GM10266 (cell line): ENCODE data around the gene AGAP3.
A peak's percentile ranks its signal among the peaks of the same experiment; 100 is the strongest.

ENCODE experiments used
- DNase-seq: peaks from one replicate; pipeline ENCODE4 v3.0.0; 2012; ENCODE audit errors: extremely low spot score
- TF ChIP-seq, protein P1 (sequence below): IDR thresholded peaks from 2 replicates; pipeline ENCODE4 v1.5.1; 2012; ENCODE audit warnings: mild to moderate bottlenecking, low read depth; ENCODE audit not compliant: control insufficient read depth, insufficient read depth; ENCODE audit errors: missing control alignments

AGAP3 gene

DNA sequence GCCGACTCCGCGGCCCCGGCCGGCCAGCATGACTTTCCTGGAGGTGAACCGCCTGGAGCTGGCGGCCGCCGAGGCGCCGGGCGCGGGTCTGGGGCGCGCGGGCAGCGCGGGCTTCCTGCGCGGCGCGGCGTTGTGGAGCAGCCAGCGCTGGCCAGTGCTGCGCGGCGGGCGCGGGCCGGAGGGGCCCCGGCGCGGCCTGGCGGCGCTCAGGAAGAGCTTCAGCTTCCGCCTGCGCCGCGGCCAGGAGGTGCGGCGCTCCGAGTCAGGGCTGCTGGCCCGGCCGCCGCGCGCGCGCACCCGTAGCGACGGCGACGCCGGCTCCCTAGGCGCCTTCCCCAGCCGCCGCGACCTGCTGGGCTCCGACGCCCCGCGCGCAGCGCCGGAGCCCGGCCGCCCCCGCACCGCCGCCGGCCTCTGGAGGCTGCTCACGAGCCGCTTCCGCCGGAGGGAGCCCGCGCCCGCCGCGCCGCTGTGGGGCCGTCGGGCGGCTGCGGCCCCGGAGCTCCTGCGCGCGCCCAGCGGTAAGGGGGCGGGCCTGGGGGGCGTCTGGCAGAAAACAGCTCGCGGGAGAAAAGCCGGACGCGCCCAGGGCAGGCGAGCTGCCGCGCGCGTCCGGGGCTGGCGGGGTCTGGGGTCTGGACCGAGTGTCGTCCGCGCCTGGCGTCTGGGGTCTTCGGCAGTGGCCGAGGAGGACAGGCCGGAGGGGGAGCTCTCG, 29.0 kb downstream of the AGAP3 start:
- DNase-seq: peak; percentile 77
- TF ChIP-seq, protein P1, sequence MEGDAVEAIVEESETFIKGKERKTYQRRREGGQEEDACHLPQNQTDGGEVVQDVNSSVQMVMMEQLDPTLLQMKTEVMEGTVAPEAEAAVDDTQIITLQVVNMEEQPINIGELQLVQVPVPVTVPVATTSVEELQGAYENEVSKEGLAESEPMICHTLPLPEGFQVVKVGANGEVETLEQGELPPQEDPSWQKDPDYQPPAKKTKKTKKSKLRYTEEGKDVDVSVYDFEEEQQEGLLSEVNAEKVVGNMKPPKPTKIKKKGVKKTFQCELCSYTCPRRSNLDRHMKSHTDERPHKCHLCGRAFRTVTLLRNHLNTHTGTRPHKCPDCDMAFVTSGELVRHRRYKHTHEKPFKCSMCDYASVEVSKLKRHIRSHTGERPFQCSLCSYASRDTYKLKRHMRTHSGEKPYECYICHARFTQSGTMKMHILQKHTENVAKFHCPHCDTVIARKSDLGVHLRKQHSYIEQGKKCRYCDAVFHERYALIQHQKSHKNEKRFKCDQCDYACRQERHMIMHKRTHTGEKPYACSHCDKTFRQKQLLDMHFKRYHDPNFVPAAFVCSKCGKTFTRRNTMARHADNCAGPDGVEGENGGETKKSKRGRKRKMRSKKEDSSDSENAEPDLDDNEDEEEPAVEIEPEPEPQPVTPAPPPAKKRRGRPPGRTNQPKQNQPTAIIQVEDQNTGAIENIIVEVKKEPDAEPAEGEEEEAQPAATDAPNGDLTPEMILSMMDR: no peak

DNA sequence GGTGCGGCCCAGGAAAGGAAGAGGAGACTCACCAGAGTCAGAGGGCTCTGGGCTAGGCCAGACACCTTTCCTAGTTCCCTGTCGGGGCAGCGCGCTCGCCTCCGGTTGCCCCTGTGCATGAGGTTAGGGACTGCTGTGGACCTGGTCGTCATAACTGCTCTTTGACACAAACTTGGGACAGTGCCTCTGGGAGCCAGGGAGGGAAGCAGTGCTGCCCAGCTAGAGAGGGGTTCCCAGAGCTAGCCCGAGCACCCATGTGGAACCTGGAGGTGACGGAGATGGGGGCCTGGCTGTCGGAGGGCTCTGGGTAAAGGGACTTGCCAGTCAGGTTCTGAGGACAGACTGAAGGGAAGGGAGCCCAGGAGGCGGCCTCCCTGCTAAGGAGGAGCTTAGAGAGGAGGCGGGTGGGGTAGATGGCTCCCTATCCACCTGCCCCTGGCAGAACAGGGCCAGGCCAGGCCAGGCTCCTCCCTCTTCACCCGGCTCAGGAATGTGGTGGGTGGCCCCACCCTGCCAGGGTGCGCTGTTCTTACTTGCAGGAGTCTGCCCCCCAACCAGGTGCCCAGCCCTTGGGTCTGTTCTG, 29.7 kb downstream of the AGAP3 start:
- TF ChIP-seq, protein P1: no peak
- DNase-seq: no peak

DNA sequence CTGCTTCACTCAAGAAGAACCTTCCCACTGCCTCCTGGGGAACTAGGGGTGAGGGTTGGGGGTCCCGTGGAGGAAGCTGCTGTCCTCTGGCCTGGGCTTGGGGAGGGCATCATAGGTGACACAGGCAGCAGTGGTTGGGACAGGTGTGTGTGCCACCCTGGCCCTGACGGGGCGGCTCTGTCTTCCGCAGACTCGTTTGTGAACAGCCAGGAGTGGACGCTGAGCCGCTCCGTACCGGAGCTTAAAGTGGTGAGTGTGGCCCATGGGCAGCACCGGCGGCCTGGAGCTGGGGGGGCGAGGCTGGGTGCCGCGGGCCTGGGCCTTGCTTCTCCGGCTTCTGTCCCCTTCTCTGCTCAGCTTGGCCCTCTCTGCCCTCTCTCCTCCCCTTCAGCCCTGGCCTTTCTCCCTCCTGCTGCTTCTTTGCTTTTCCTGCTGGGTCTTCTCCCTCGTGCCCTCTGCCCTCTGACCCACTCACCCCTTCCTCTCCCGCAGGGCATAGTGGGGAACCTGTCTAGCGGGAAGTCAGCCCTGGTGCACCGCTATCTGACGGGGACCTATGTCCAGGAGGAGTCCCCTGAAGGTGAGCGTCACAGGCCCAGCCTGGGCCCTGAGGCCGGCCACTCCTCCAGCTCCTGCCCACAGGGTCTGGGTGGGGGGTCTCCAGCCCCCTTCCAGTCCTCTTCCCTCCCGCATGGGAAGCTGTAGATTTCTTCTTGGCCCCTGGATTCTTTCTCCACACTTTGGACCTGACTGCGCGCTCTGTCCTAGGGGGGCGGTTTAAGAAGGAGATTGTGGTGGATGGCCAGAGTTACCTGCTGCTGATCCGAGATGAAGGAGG, 30.5 kb downstream of the AGAP3 start:
- DNase-seq: no peak
- TF ChIP-seq, protein P1: no peak

DNA sequence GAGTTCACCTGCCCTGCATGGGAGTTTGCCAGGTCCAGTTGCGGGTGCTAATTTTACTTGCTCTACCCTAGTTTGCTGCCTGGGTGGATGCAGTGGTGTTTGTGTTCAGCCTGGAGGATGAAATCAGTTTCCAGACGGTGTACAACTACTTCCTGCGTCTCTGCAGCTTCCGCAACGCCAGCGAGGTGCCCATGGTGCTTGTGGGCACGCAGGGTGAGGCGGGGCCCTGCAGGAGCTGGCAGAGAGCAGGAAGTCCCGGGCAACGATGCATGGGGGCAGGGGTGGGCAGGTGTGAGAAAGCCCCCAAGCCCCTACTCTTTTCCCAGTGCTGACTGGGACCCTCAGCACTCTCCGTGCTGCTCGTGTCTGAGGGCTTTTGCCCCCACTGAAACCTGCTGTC, 31.3 kb downstream of the AGAP3 start:
- TF ChIP-seq, protein P1: no peak
- DNase-seq: no peak

DNA sequence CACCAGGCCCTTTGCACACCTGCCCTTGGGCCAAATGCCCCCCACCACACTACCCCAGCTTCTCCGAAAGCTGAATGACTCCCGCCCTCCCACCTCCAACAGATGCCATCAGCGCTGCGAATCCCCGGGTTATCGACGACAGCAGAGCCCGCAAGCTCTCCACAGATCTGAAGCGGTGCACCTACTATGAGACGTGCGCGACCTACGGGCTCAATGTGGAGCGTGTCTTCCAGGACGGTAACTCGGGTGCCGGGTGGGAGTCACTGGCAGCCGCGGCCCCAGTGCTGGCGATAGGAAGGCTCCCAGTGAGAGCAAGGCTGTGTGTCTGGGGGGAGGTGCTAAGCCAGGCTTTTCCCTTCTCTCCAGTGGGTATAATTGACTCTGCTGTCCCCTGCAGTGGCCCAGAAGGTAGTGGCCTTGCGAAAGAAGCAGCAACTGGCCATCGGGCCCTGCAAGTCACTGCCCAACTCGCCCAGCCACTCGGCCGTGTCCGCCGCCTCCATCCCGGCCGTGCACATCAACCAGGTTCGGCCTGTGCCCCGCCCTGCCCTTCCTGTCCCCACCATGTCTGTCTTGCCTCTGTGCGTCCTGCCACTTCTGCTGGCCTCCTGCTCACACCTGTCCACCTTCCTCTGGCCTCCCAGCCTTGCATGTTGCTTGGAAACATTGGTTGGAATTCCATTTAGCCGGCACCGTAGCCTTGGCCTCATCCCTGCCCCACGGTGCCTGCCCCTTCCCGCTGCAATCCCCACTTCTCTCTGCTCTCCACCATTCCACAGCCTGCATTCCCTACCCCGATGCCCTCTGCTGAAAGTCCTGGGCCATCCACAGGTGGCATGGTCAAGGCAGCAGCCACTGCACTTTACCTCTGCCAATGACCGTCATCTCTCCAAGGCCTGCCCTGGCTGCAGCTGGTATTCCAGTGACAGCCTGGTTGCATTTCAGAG, 32.1 kb downstream of the AGAP3 start:
- DNase-seq: no peak
- TF ChIP-seq, protein P1: no peak

DNA sequence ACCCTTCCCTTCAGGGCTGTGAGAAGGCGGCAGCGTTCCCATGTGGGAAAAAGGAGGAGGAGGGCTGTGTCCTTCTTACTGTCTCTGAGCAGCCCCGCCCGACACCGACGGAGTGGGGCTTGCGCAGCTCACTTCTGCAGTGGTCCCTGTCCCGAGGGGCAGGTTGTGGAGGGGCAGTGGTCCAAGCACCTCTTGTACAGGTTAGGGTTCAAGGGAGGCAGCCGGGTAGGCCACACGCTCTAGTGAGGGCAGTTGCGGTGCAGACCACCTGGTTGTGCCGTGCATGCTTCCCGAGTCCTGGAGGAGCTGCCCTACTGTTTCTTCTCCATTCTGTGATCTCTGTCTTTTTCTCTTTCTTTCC, 32.8 kb downstream of the AGAP3 start:
- no peak for DNase-seq
- TF ChIP-seq, protein P1: no peak
